Ishikawa (cell line): ENCODE results near the gene PDGFC.
A peak's percentile ranks its signal among the peaks of the same experiment; 100 is the strongest.

Experiments
- CEBPB ChIP-seq: IDR thresholded peaks from 2 replicates; pipeline ENCODE4 v1.6.1; 2012
- EP300 ChIP-seq: IDR thresholded peaks from 2 replicates; pipeline ENCODE4 v1.6.1; 2012; ENCODE audit warnings: borderline replicate concordance
- MAX ChIP-seq: IDR thresholded peaks from 2 replicates; pipeline ENCODE4 v1.6.1; 2012
- NFIC ChIP-seq: IDR thresholded peaks from 2 replicates; pipeline ENCODE4 v1.6.1; 2012
- TEAD4 ChIP-seq: IDR thresholded peaks from 2 replicates; pipeline ENCODE4 v1.6.1; 2012

GRCh38 chr4:156970501-156971164 is 966 bp downstream of the PDGFC start:
- TF ChIP-seq CEBPB (no peak), NFIC (no peak; the same call in 1 of the 2 replicates), TEAD4 (peak; percentile 49; the same call in 1 of the 2 replicates), MAX (no peak; the same call in 1 of the 2 replicates), EP300 (no peak)
